ENCODE data around the gene OR2D3. TPM values are rescaled to one million over a fixed set of nuclear protein-coding genes. Genes with fewer than 3 reads are reported as not detected.
"Not testable (repeated sequence)": the region's sequence is repeated elsewhere in the genome, so short reads cannot be mapped to it uniquely, and the experiment has no call there.

OR2D3 gene
- total RNA-seq, 2 experiments from 2014 or later, result not detected

GRCh38 chr11:6882751-6883150 lies 38.1 kb upstream of the OR2D3 start:
- POLR2A ChIA-PET, result no interaction called here
- Histone ChIP-seq H3K9me3 (ENCODE audit: low read length) (no peaks in the 10 kb centered on the region), H3K4me2 (ENCODE audit: low read length) (no peak overlapping the region), H3K4me1 (ENCODE audit: insufficient read depth, low read length, poor library complexity, severe bottlenecking) (no peaks in the 10 kb centered on the region), H3K79me2 (ENCODE audit: insufficient read depth, low read depth, low read length) (no peaks in the 10 kb centered on the region), H2AFZ (ENCODE audit: low read length) (no peak overlapping the region), H4K20me1 (ENCODE audit: insufficient read depth, low read length) (no peaks in the 10 kb centered on the region), H3K9me2 (ENCODE audit: insufficient read depth, low read length) (no peaks in the 10 kb centered on the region), H3K36me3 (ENCODE audit: insufficient read depth, low read length) (no peaks in the 10 kb centered on the region), H3K27ac (ENCODE audit: low read depth, low read length, poor library complexity, severe bottlenecking) (no peak overlapping the region), H3K4me3 (ENCODE audit: low read depth, low read length, poor library complexity, severe bottlenecking) (no peak overlapping the region)
- CTCF ChIA-PET (ENCODE audit: unreplicated experiment), result no interaction called here
- TF ChIP-seq EZH2phosphoT487 (IDR thresholded peaks at IDR 0.05; ENCODE audit: borderline replicate concordance, low read depth, low read length), result no peak
- TF ChIP-seq CTCF (conservative IDR thresholded peaks at IDR 0.05; ENCODE audit: low read length), result no peak
- no peak for DNase-seq (ENCODE audit: low spot score)
- intact Hi-C loops (cut with micrococcal nuclease; ENCODE audit: unreplicated experiment), result no loop called here
- no TSS peak for BruUV-seq (replicated peaks)

- H2AFZ ChIP-seq (ENCODE audit: low read length); H3K36me3 ChIP-seq (ENCODE audit: insufficient read depth, low read length); H3K27ac ChIP-seq (ENCODE audit: low read depth, low read length, poor library complexity, severe bottlenecking); CTCF ChIA-PET (ENCODE audit: unreplicated experiment); DNase-seq (ENCODE audit: low spot score); H3K4me2 ChIP-seq (ENCODE audit: low read length); BruUV-seq (replicated peaks); H3K9me3 ChIP-seq (ENCODE audit: low read length); H3K79me2 ChIP-seq (ENCODE audit: insufficient read depth, low read depth, low read length); intact Hi-C loops (cut with micrococcal nuclease; ENCODE audit: unreplicated experiment); H3K4me3 ChIP-seq (ENCODE audit: low read depth, low read length, poor library complexity, severe bottlenecking); H4K20me1 ChIP-seq (ENCODE audit: insufficient read depth, low read length); H3K9me2 ChIP-seq (ENCODE audit: insufficient read depth, low read length); H3K4me1 ChIP-seq (ENCODE audit: insufficient read depth, low read length, poor library complexity, severe bottlenecking): not testable (repeated sequence)
- POLR2A ChIA-PET, result interaction anchor here (0.6 kb wide), 1 partner anchor 502 kb away, joined by 3 read pairs; no protein-coding TSS in a partner anchor
Observed at GRCh38 chr11:6887711-6888110, 33.1 kb upstream of the OR2D3 start.

GRCh38 chr11:6888830-6889229 lies 32.0 kb upstream of the OR2D3 start:
- intact Hi-C loops (cut with micrococcal nuclease; ENCODE audit: unreplicated experiment), result no loop called here
- TF ChIP-seq CTCF (conservative IDR thresholded peaks at IDR 0.05; ENCODE audit: low read length) (no peak), EZH2phosphoT487 (IDR thresholded peaks at IDR 0.05; ENCODE audit: borderline replicate concordance, low read depth, low read length) (no peak)
- no peaks in the 10 kb centered on the region for H3K9me2 ChIP-seq (ENCODE audit: insufficient read depth, low read length)
- no peak overlapping the region for H3K4me2 ChIP-seq (ENCODE audit: low read length)
- no peaks in the 10 kb centered on the region for H3K4me1 ChIP-seq (ENCODE audit: insufficient read depth, low read length, poor library complexity, severe bottlenecking)
- DNase-seq (ENCODE audit: low spot score), result no peak
- no peaks in the 10 kb centered on the region for H3K79me2 ChIP-seq (ENCODE audit: insufficient read depth, low read depth, low read length)
- H3K27ac ChIP-seq (ENCODE audit: low read depth, low read length, poor library complexity, severe bottlenecking), result no peak overlapping the region
- BruUV-seq (replicated peaks), result no TSS peak
- H3K9me3 ChIP-seq (ENCODE audit: low read length), result peaks cover 6% of the 10 kb centered on the region; the same call in 1 of the 2 replicates
- H2AFZ ChIP-seq (ENCODE audit: low read length), result no peak overlapping the region
- H3K36me3 ChIP-seq (ENCODE audit: insufficient read depth, low read length), result no peaks in the 10 kb centered on the region
- CTCF ChIA-PET (ENCODE audit: unreplicated experiment), result no interaction called here
- no peaks in the 10 kb centered on the region for H4K20me1 ChIP-seq (ENCODE audit: insufficient read depth, low read length)
- POLR2A ChIA-PET, result interaction anchor here (0.7 kb wide), 1 partner anchor 34 kb away, joined by 3 read pairs; no protein-coding TSS in a partner anchor
- no peak overlapping the region for H3K4me3 ChIP-seq (ENCODE audit: low read depth, low read length, poor library complexity, severe bottlenecking)

All from OCI-LY7 (cell line).